ENCODE data around the gene SDK1.

The SDK1 gene

GRCh38 chr7:4109481-4110110, 808.5 kb downstream of the SDK1 start:
- in situ Hi-C loops (cut with HindIII; ENCODE audit: low sequenced_read_pairs), result no loop called here

- in situ Hi-C loops (cut with HindIII; ENCODE audit: low sequenced_read_pairs), result no loop called here
Observed at GRCh38 chr7:4110438-4110837, 809.4 kb downstream of the SDK1 start.

- in situ Hi-C loops (cut with HindIII; ENCODE audit: low sequenced_read_pairs), result no loop called here
Observed at GRCh38 chr7:4111166-4111565, 810.1 kb downstream of the SDK1 start.

GRCh38 chr7:4113271-4113670, 812.2 kb downstream of the SDK1 start:
- in situ Hi-C loops (cut with HindIII; ENCODE audit: low sequenced_read_pairs), result no loop called here

- in situ Hi-C loops (cut with HindIII; ENCODE audit: low sequenced_read_pairs), result no loop called here
Observed at GRCh38 chr7:4113976-4114375, 812.9 kb downstream of the SDK1 start.

GRCh38 chr7:4115442-4115841, 814.4 kb downstream of the SDK1 start:
- in situ Hi-C loops (cut with HindIII; ENCODE audit: low sequenced_read_pairs), result no loop called here

GRCh38 chr7:4115941-4116610, 815.0 kb downstream of the SDK1 start:
- in situ Hi-C loops (cut with HindIII; ENCODE audit: low sequenced_read_pairs), result no loop called here

GRCh38 chr7:4119848-4120247, 818.8 kb downstream of the SDK1 start:
- in situ Hi-C loops (cut with HindIII; ENCODE audit: low sequenced_read_pairs), result loop anchor here (5.0 kb wide), 1 partner anchor 53 kb away; no protein-coding TSS in a partner anchor

GRCh38 chr7:4123346-4123745, 822.3 kb downstream of the SDK1 start:
- in situ Hi-C loops (cut with HindIII; ENCODE audit: low sequenced_read_pairs), result loop anchor here (5.0 kb wide), 1 partner anchor 56 kb away; no protein-coding TSS in a partner anchor

- in situ Hi-C loops (cut with HindIII; ENCODE audit: low sequenced_read_pairs), result loop anchor here (5.0 kb wide), 1 partner anchor 57 kb away; no protein-coding TSS in a partner anchor
Observed at GRCh38 chr7:4123823-4124222, 822.8 kb downstream of the SDK1 start.

GRCh38 chr7:4124556-4125477, 823.8 kb downstream of the SDK1 start:
- in situ Hi-C loops (cut with HindIII; ENCODE audit: low sequenced_read_pairs), result loop anchor here (5.0 kb wide), 1 partner anchor 58 kb away; no protein-coding TSS in a partner anchor

- in situ Hi-C loops (cut with HindIII; ENCODE audit: low sequenced_read_pairs), result no loop called here
Observed at GRCh38 chr7:4127909-4128560, 827.0 kb downstream of the SDK1 start.

GRCh38 chr7:4129481-4130122, 828.5 kb downstream of the SDK1 start:
- in situ Hi-C loops (cut with HindIII; ENCODE audit: low sequenced_read_pairs), result no loop called here

GRCh38 chr7:4131063-4131462, 830.0 kb downstream of the SDK1 start:
- in situ Hi-C loops (cut with HindIII; ENCODE audit: low sequenced_read_pairs), result no loop called here

- in situ Hi-C loops (cut with HindIII; ENCODE audit: low sequenced_read_pairs), result no loop called here
Observed at GRCh38 chr7:4132221-4132620, 831.2 kb downstream of the SDK1 start.

- in situ Hi-C loops (cut with HindIII; ENCODE audit: low sequenced_read_pairs), result no loop called here
Observed at GRCh38 chr7:4133491-4134044, 832.5 kb downstream of the SDK1 start.

GRCh38 chr7:4134204-4134603, 833.2 kb downstream of the SDK1 start:
- in situ Hi-C loops (cut with HindIII; ENCODE audit: low sequenced_read_pairs), result no loop called here

- in situ Hi-C loops (cut with HindIII; ENCODE audit: low sequenced_read_pairs), result loop anchor here (5.0 kb wide), 1 partner anchor 43 kb away; no protein-coding TSS in a partner anchor
Observed at GRCh38 chr7:4134631-4135030, 833.6 kb downstream of the SDK1 start.

- in situ Hi-C loops (cut with HindIII; ENCODE audit: low sequenced_read_pairs), result loop anchor here (5.0 kb wide), 1 partner anchor 42 kb away; no protein-coding TSS in a partner anchor
Observed at GRCh38 chr7:4135301-4135700, 834.2 kb downstream of the SDK1 start.

- in situ Hi-C loops (cut with HindIII; ENCODE audit: low sequenced_read_pairs), result loop anchor here (5.0 kb wide), 1 partner anchor 41 kb away; no protein-coding TSS in a partner anchor
Observed at GRCh38 chr7:4136036-4136435, 835.0 kb downstream of the SDK1 start.
